Mononuclear cell (primary cell): ENCODE results near the gene PGRMC2. TPM values are rescaled to one million over a fixed set of nuclear protein-coding genes. Genes with fewer than 3 reads are reported as not detected.

ENCODE experiments used
- H3K27me3 ChIP-seq: 2 replicates; pipeline ENCODE4 v1.6.0; 2011; ENCODE audit warnings: low read length, control low read depth; ENCODE audit not compliant: insufficient read depth
- H3K4me1 ChIP-seq: 2 replicates; pipeline ENCODE4 v1.5.1; 2011; ENCODE audit warnings: mild to moderate bottlenecking, low read length, control low read depth; ENCODE audit not compliant: insufficient read depth
- H3K4me3 ChIP-seq: 2 replicates; pipeline ENCODE4 v1.5.1; 2011; ENCODE audit warnings: mild to moderate bottlenecking, low read length, moderate library complexity
- H3K9me3 ChIP-seq: 2 replicates; pipeline ENCODE4 v1.5.1; 2011; ENCODE audit warnings: low read depth, mild to moderate bottlenecking, control low read depth, low read length
- total RNA-seq: library from RNA; depleted of rRNA; stranded (reverse); fragments of >200 nt; gene quantifications from one replicate; pipeline ENCODE4 v1.2.3, GENCODE V29; 2012

Gene PGRMC2
- total RNA-seq, 1 donor: 17.8 TPM

- H3K9me3 ChIP-seq: no peaks in the 10 kb centered on the region
- no peaks in the 10 kb centered on the region for H3K27me3 ChIP-seq
- no peak overlapping the region for H3K4me3 ChIP-seq
- H3K4me1 ChIP-seq: no peaks in the 10 kb centered on the region
Observed at GRCh38 chr4:128228845-128229795, 58.5 kb downstream of the PGRMC2 start.

GRCh38 chr4:128227991-128228571, 59.5 kb downstream of the PGRMC2 start:
- Histone ChIP-seq H3K4me3 (no peak overlapping the region), H3K27me3 (no peaks in the 10 kb centered on the region), H3K9me3 (no peaks in the 10 kb centered on the region), H3K4me1 (no peaks in the 10 kb centered on the region)

DNA sequence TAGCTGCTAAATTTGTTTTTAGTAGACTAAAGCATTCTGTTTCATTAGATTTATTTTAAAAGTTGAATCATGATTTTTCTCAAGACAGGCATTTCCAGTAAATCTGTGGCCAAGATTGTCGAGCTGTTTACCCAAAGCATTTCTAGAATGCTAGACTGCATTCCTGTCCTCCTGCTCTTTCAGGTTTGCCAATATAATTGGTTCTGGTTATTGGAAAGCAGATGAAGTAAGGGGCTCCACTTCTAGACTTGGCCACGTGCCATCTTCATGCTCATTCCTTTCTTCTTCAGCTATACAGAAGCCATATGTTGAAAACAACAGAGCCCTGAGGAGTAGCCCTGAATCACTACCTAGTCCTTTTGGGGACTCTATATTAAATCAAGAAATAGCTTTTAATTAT, 62.5 kb downstream of the PGRMC2 start:
- no peaks in the 10 kb centered on the region for H3K9me3 ChIP-seq
- no peak overlapping the region for H3K4me3 ChIP-seq
- no peaks in the 10 kb centered on the region for H3K27me3 ChIP-seq
- no peaks in the 10 kb centered on the region for H3K4me1 ChIP-seq

DNA sequence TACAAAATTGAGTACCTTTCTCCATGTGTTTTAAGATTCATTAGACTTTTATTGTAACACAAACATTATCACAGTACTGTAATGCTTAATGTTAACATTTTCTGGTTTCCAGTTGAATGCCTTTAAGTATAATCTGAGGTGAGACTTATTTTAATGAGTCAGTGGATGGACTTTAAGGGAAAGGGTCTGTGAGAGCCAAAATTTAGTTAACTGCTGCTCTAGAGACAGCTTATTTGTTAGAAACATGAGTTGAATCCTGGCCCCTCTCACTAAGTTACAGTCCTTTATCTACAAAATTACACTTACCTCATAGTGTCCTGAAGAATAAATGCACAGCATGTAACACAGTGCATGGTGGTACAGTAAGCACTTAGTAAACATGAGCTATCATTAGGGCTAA, 66.0 kb downstream of the PGRMC2 start:
- no peaks in the 10 kb centered on the region for H3K4me1 ChIP-seq
- no peak overlapping the region for H3K4me3 ChIP-seq
- H3K27me3 ChIP-seq: no peaks in the 10 kb centered on the region
- no peaks in the 10 kb centered on the region for H3K9me3 ChIP-seq

- no peaks in the 10 kb centered on the region for H3K27me3 ChIP-seq
- no peaks in the 10 kb centered on the region for H3K9me3 ChIP-seq
- H3K4me3 ChIP-seq: no peak overlapping the region
- no peaks in the 10 kb centered on the region for H3K4me1 ChIP-seq
Observed at GRCh38 chr4:128220286-128221235, 67.1 kb downstream of the PGRMC2 start.

Other genes with a start within 250 kb of the PGRMC2 start
- 11.5 TPM for gene LARP1B, start 226.5 kb downstream of the PGRMC2 start, total RNA-seq